NK-92 treated with Interleukin-12 subunit alpha and Interleukin-12 subunit beta, amount 100 ng/mL, for 24 hours (cell line): Measurements from ENCODE around the gene ALPP.
"Not testable (repeated sequence)": the region's sequence is repeated elsewhere in the genome, so short reads cannot be mapped to it uniquely, and the experiment has no call there.

Experiments used
- DNase-seq: peaks from one replicate; lab custom pipeline; 2025; lab: John Stamatoyannopoulos, UW

The ALPP gene

DNA sequence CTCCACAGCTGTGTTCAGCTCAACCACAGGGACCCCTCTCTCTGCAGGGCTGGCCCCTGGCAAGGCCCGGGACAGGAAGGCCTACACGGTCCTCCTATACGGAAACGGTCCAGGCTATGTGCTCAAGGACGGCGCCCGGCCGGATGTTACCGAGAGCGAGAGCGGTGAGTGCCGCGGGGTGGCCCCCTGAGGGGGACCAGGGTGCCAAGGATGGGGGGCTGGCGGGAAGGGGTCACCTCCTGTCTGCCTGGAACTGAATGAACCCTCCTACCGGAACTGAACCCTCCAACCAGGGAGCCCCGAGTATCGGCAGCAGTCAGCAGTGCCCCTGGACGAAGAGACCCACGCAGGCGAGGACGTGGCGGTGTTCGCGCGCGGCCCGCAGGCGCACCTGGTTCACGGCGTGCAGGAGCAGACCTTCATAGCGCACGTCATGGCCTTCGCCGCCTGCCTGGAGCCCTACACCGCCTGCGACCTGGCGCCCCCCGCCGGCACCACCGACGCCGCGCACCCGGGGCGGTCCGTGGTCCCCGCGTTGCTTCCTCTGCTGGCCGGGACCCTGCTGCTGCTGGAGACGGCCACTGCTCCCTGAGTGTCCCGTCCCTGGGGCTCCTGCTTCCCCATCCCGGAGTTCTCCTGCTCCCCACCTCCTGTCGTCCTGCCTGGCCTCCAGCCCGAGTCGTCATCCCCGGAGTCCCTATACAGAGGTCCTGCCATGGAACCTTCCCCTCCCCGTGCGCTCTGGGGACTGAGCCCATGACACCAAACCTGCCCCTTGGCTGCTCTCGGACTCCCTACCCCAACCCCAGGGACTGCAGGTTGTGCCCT, 2.9 kb downstream of the ALPP start:
- not testable (repeated sequence) for DNase-seq

DNA sequence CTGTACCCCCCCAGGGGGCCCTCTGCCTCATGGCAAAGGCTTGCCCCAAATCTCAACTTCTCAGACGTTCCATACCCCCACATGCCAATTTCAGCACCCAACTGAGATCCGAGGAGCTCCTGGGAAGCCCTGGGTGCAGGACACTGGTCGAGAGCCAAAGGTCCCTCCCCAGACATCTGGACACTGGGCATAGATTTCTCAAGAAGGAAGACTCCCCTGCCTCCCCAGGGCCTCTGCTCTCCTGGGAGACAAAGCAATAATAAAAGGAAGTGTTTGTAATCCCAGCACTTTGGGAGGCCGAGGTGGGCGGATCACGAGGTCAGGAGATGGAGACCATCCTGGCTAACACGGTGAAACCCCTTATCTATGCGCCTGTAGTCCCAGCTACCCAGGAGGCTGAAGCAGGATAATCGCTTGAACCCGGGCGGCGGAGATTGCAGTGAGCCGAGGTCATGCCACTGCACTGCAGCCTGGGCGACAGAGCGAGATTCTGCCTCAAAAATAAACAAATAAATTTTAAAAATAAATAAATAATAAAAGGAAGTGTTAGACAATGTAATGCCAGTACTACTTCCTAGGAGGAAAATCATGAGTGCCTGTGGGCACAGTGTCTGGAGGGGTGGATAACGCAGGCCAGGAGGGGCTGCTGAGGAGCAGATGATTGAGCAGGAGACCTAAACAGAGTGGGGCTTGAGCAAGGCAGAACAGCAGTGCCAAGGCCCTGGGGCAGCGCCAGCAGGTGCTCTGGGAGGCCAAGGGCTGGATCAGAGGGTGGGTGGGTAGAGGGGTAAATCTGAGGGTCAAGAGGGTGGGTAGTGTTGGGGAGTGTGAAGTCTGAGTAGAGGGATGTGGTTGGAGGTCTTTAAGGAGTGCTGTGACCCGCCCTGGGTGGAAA, 4.0 kb downstream of the ALPP start:
- DNase-seq = no peak

GRCh38 chr2:232384466-232384865, 5.9 kb downstream of the ALPP start:
- DNase-seq = no peak

DNA sequence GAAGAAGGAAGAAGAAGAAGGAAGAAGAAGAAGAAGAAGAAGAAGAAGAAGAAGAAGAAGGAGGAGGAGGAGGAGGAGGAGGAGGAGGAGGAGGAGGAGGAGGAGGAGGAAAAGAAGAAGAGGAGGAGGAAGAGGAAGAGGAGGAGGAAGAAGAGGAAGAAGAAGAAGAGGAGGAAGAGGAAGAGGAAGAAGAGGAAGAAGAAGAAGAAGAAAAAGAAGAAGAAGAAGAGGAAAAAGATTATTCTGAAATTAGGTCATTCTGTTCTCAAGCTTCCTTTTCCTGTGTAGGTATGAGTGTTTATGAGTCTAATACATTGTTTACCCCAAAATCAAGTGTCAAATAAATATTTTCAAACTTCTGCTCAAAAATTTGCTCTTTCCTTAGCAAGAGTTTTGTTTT, 6.5 kb downstream of the ALPP start:
- DNase-seq = not testable (repeated sequence)

GRCh38 chr2:232385660-232386489, 7.3 kb downstream of the ALPP start:
- no peak for DNase-seq

- no peak for DNase-seq
These were observed 7.9 kb downstream of the ALPP start for GRCh38 chr2:232386490-232386739.

DNA sequence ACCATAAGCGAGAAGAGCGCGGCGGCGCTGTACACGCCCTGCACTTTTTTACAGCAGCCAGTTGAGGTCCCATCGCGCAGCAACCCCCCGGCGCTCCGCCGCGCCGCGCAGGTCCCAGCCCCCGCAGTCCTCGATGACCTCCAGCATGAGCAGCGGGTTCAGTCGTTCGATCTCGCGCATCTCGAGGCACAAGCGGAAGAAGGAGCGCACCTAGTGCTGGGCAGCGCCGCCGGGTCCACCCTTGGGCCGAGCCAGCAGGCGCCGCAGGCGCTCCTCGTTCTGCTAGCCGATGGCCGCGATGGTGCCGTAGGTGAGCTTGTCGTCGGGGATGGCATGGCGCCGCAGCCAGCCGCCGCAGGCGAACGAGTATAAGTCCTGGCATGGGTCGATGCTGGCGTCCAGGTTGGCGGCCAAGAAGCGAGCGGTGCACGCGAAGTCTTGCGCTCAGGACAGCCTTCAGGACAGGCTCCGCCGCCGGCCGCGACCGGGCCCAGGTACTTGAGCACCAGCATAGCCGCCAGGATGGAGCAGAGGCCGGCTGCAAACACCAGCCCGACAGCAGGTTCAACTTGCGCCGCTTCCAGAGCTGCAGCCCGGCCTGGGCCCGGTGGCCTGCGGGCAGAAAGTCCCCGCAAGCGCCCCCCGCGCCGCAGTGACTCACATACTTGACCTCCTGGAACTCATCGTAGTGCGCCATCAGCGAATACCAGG, 8.3 kb downstream of the ALPP start:
- no peak for DNase-seq

GRCh38 chr2:232387451-232388171, 9.1 kb downstream of the ALPP start:
- no peak for DNase-seq

GRCh38 chr2:232388324-232388891, 9.9 kb downstream of the ALPP start:
- DNase-seq = no peak

DNA sequence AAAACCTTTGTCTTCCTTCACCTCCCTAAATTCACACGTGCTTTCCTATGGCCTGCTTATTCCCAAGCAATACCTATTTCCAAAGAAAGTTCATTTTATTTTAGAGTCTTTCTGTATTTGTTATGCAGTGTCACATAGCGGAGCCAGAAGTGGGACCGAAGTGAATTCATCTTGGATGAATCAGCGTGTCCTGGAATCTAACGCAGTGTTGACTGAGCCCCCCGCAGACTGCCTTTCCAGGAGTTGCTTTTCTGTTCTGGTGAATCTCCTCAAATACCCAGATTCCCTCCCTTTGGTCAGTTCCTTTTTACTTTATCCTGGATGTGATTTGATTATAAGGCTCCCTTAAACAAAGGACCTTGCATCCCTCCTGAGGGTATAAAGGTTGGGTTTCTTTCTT, 10.8 kb downstream of the ALPP start:
- DNase-seq = no peak

- no peak for DNase-seq
These were observed 12.1 kb downstream of the ALPP start for GRCh38 chr2:232390661-232391060.

GRCh38 chr2:232393556-232393955, 15.0 kb downstream of the ALPP start:
- no peak for DNase-seq

GRCh38 chr2:232394431-232394830, 15.9 kb downstream of the ALPP start:
- DNase-seq = not testable (repeated sequence)

- DNase-seq = no peak
These were observed 17.0 kb downstream of the ALPP start for GRCh38 chr2:232395586-232395985.

GRCh38 chr2:232396683-232397082, 18.1 kb downstream of the ALPP start:
- no peak for DNase-seq

DNA sequence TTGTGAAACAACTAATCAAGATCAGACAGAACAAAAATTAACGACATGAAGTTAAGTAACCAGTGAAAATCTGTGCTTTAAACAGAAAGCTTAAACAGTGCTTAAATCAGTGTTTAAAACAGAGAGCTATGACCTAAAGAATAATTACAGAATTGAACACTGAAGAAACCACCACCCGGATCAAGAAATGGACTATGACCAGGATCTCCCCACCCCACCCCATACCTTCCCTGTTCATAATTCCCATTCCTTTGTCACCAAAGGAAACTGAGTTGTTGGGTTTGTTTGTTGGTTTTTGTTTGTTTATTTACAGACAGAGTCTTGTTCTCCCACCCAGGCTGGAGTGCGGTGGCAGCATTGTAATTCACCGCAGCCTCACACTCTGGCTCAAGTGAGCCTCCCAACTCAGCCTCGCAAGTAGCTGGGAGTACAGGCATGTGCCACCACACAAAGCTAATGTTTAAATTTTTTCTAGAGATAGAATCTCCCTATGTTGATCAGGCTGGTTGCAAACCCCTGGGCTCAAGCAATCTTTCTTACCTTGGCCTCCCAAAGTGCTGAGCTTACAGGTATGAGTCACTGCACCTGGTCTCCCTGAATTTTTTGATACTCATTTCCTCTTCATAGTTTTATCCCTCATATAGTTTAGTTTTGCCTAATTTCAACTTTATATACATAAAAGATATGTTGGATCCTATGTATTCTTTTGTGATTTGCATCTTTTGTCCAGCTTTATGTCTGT, 19.9 kb downstream of the ALPP start:
- DNase-seq = no peak

- no peak for DNase-seq
These were observed 21.9 kb downstream of the ALPP start for GRCh38 chr2:232400256-232401015.

GRCh38 chr2:232402518-232402917, 24.0 kb downstream of the ALPP start:
- DNase-seq = no peak

DNA sequence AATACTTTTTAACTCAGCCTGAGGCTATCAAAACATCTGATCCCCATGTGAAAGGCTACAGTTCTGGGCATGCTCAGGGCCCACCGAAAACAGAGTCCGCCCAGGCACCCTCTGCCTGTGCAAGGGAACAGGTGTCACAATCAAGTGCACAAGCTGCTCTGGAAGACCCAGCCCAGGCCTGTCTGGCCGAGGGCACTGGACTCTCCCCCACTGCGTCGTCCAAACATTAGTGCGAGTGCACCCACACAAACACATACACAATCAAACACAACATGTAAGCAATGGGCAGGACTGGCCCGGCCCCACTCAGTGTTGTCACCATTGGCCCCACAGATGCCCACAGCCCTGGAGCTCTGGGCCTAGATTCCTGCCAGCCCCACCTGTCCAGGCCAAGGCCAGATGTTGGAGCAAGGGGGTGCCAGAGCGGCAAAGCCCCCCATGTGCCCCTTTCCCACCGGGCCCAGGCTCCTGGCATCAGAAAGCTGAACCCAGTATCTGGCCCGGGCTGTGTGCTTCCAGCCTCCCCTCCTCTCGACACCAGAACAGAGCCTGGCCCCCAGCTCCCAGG, 27.5 kb downstream of the ALPP start:
- no peak for DNase-seq
